KMS-11 (cell line): ENCODE results near the gene AKAP7.

ENCODE experiments used
- H2AFZ ChIP-seq: fragments of 200-600 bp; sonication (generic); 2 replicates; pipeline ENCODE4 v1.6.1; 2016; ENCODE audit warnings: antibody characterized with exemption, mixed run types, low read depth
- H3K27ac ChIP-seq: fragments of 200-600 bp; sonication (generic); 2 replicates; pipeline ENCODE4 v1.6.1; 2016; ENCODE audit warnings: mild to moderate bottlenecking, mixed run types
- H3K27me3 ChIP-seq: fragments of 200-600 bp; sonication (generic); 2 replicates; pipeline ENCODE4 v1.6.1; 2017; ENCODE audit warnings: mild to moderate bottlenecking, low read depth, mixed run types, moderate library complexity; ENCODE audit not compliant: insufficient read depth
- H3K36me3 ChIP-seq: fragments of 200-600 bp; sonication (generic); 2 replicates; pipeline ENCODE4 v1.6.1; 2017; ENCODE audit warnings: mild to moderate bottlenecking, mixed run types; ENCODE audit not compliant: insufficient read depth
- H3K4me1 ChIP-seq: fragments of 200-600 bp; sonication (generic); 2 replicates; pipeline ENCODE4 v1.6.1; 2016; ENCODE audit warnings: mild to moderate bottlenecking, low read depth, mixed run types; ENCODE audit not compliant: poor library complexity, severe bottlenecking
- H3K4me2 ChIP-seq: fragments of 200-600 bp; sonication (generic); 2 replicates; pipeline ENCODE4 v1.7.0; 2016; ENCODE audit warnings: mild to moderate bottlenecking, mixed run types
- H3K4me3 ChIP-seq: fragments of 200-600 bp; sonication (generic); IDR thresholded peaks from 2 replicates; pipeline ENCODE4 v1.6.1; 2017; ENCODE audit warnings: low read depth, low read length, mixed read lengths; ENCODE audit not compliant: insufficient read depth
- H3K79me2 ChIP-seq: fragments of 200-600 bp; sonication (generic); 2 replicates; pipeline ENCODE4 v1.6.1; 2016; ENCODE audit warnings: low read depth, mixed run types; ENCODE audit not compliant: insufficient read depth
- H3K9ac ChIP-seq: fragments of 200-600 bp; sonication (generic); 2 replicates; pipeline ENCODE4 v1.6.1; 2016; ENCODE audit warnings: mild to moderate bottlenecking, mixed run types
- H4K20me1 ChIP-seq: fragments of 200-600 bp; sonication (generic); 2 replicates; pipeline ENCODE4 v1.6.1; 2016; ENCODE audit warnings: mild to moderate bottlenecking, mixed run types; ENCODE audit not compliant: insufficient read depth
- CTCF ChIP-seq: fragments of 200-600 bp; sonication (generic); conservative IDR thresholded peaks from 2 replicates; pipeline ENCODE4 v1.6.1; 2017; ENCODE audit warnings: low read depth, mild to moderate bottlenecking, antibody characterized with exemption, low read length, moderate library complexity, mixed read lengths

Gene AKAP7

GRCh38 chr6:131134220-131134979 lies 867 bp upstream of the AKAP7 start:
- Histone ChIP-seq H3K36me3 (no peaks in the 10 kb centered on the region), H4K20me1 (no peaks in the 10 kb centered on the region), H3K9ac (no peak overlapping the region), H3K4me2 (peak overlapping the region; percentile 49), H2AFZ (peak overlapping the region; percentile 98), H3K4me3 (no peak overlapping the region), H3K27ac (no peak overlapping the region), H3K27me3 (no peaks in the 10 kb centered on the region), H3K79me2 (no peaks in the 10 kb centered on the region), H3K4me1 (peaks cover 7% of the 10 kb centered on the region)
- TF ChIP-seq CTCF = no peak

GRCh38 chr6:131134980-131135243 lies 355 bp upstream of the AKAP7 start:
- peak overlapping the region; percentile 98 for H2AFZ ChIP-seq
- H4K20me1 ChIP-seq = no peaks in the 10 kb centered on the region
- H3K27me3 ChIP-seq = no peaks in the 10 kb centered on the region
- H3K9ac ChIP-seq = peak overlapping the region; percentile 62; the same call in 1 of the 2 replicates
- H3K27ac ChIP-seq = no peak overlapping the region
- TF ChIP-seq CTCF = no peak
- H3K79me2 ChIP-seq = no peaks in the 10 kb centered on the region
- H3K4me1 ChIP-seq = peaks cover 7% of the 10 kb centered on the region
- no peak overlapping the region for H3K4me3 ChIP-seq
- H3K4me2 ChIP-seq = peak overlapping the region; percentile 49
- H3K36me3 ChIP-seq = no peaks in the 10 kb centered on the region

- H3K27ac ChIP-seq = peak overlapping the region; percentile 38; the same call in 1 of the 2 replicates
- no peaks in the 10 kb centered on the region for H3K36me3 ChIP-seq
- peak overlapping the region; percentile 98 for H2AFZ ChIP-seq
- TF ChIP-seq CTCF = no peak
- H3K4me3 ChIP-seq = peak overlapping the region; percentile 43
- H3K27me3 ChIP-seq = no peaks in the 10 kb centered on the region
- peaks cover 7% of the 10 kb centered on the region for H3K4me1 ChIP-seq
- H3K79me2 ChIP-seq = no peaks in the 10 kb centered on the region
- peak overlapping the region; percentile 62; the same call in 1 of the 2 replicates for H3K9ac ChIP-seq
- peak overlapping the region; percentile 38 for H3K4me2 ChIP-seq
- H4K20me1 ChIP-seq = no peaks in the 10 kb centered on the region
Observed at GRCh38 chr6:131136021-131136786, 937 bp downstream of the AKAP7 start.

GRCh38 chr6:131139599-131139998 lies 4.3 kb downstream of the AKAP7 start:
- TF ChIP-seq CTCF = no peak
- H2AFZ ChIP-seq = no peak overlapping the region
- no peak overlapping the region for H3K4me2 ChIP-seq
- no peaks in the 10 kb centered on the region for H3K36me3 ChIP-seq
- H3K27ac ChIP-seq = no peak overlapping the region
- H3K79me2 ChIP-seq = no peaks in the 10 kb centered on the region
- no peaks in the 10 kb centered on the region for H4K20me1 ChIP-seq
- no peak overlapping the region for H3K4me3 ChIP-seq
- no peaks in the 10 kb centered on the region for H3K27me3 ChIP-seq
- H3K9ac ChIP-seq = no peak overlapping the region
- peaks cover 6% of the 10 kb centered on the region for H3K4me1 ChIP-seq
